OCI-LY7 (cell line): ENCODE results near the gene ADAM12.

Experiments used
- EZH2phosphoT487 ChIP-seq: fragments of 200-600 bp; sonication (generic); IDR thresholded peaks from 2 replicates; pipeline ENCODE4 v1.6.1; 2018; ENCODE audit warnings: low read depth, borderline replicate concordance, mild to moderate bottlenecking, mixed run types, antibody characterized with exemption, low read length, moderate library complexity, mixed read lengths
- TF ChIP-seq, protein P1 (sequence below): fragments of 200-600 bp; sonication (generic); conservative IDR thresholded peaks from 2 replicates; pipeline ENCODE4 v1.5.1; 2014; ENCODE audit warnings: mild to moderate bottlenecking, antibody characterized with exemption, low read length, moderate library complexity, mixed read lengths

GRCh38 chr10:126288547-126289493 is 99.5 kb downstream of the ADAM12 start:
- no peak for TF ChIP-seq EZH2phosphoT487
- TF ChIP-seq, protein P1, sequence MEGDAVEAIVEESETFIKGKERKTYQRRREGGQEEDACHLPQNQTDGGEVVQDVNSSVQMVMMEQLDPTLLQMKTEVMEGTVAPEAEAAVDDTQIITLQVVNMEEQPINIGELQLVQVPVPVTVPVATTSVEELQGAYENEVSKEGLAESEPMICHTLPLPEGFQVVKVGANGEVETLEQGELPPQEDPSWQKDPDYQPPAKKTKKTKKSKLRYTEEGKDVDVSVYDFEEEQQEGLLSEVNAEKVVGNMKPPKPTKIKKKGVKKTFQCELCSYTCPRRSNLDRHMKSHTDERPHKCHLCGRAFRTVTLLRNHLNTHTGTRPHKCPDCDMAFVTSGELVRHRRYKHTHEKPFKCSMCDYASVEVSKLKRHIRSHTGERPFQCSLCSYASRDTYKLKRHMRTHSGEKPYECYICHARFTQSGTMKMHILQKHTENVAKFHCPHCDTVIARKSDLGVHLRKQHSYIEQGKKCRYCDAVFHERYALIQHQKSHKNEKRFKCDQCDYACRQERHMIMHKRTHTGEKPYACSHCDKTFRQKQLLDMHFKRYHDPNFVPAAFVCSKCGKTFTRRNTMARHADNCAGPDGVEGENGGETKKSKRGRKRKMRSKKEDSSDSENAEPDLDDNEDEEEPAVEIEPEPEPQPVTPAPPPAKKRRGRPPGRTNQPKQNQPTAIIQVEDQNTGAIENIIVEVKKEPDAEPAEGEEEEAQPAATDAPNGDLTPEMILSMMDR: no peak
